ENCODE results near the gene BGN. TPM values are rescaled to one million over a fixed set of nuclear protein-coding genes. Genes with fewer than 3 reads are reported as not detected.

BGN gene
- total RNA-seq, 1 experiment from 2014 or later = 2.0 TPM

DNA sequence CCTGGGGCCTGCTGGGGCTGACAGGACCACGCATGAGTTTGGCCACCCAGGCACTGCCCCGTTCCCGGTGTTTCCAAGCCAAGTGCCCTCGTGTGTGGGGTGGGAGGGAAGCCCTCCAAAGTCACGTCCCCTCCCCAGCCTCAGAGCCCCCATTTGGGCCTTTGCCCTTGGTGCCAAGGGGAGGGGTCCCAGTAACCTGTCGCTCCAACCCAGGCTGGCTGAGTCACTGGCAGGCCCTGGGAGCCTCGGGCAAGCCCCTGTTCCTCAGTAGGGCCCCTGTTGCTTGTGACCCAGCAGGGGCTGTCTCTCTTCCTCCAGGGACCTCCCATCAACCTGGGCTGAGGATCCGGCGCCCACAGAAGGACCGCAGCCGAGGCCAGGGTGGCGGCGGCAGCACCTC lies 13.7 kb upstream of the BGN start:
- DNase-seq (ENCODE audit: extremely low read depth, low read depth) = no peak

- DNase-seq (ENCODE audit: extremely low read depth, low read depth) = no peak
Measured at GRCh38 chrX:153482376-153483015, 12.3 kb upstream of the BGN start.

GRCh38 chrX:153485396-153486080 lies 9.2 kb upstream of the BGN start:
- DNase-seq (ENCODE audit: extremely low read depth, low read depth) = no peak

DNA sequence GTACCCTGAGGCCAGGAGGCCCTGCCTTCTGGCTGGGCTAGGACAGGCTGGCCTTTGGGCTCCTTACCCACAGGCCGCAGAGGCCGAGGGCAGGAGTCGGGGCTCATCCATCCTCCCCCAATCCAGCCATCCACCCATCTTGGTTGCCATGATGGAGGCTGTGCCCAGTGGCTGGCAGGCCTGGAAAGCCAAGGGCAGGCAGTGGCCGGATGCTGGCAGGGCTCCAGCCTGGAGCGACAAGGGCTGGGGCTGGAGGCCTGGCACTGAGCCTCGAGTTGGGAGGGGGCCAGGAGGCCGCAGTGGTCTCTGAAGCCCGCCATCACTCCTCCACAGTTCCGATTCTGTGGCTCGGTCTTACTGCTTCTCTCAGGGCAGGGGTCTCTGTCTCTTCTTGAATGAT lies 8.6 kb upstream of the BGN start:
- no peak for DNase-seq (ENCODE audit: extremely low read depth, low read depth)

DNA sequence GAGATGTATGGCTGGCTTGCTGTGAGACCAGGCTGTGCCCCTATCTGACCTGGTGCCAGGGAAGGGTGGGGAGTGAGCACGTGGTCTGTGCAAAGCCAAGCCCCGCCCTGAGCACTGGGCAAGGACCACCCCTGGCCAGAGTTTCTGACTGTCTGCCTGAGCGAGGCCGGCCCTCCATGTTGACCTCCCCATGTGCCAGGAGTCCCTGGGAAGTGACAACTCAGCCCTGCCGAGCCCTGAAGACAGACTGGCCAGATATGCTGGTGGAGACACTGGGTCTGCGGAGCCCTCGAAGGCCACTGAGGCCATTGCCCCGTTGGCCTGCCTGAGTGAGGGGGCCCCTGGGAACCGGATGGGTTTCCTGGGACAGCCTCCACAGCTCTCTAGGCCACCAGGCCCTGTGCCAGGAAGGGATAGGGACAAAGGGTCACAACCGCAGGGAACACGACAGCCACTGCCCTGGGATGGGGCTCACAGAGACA lies 7.1 kb upstream of the BGN start:
- DNase-seq (ENCODE audit: extremely low read depth, low read depth) = no peak

DNA sequence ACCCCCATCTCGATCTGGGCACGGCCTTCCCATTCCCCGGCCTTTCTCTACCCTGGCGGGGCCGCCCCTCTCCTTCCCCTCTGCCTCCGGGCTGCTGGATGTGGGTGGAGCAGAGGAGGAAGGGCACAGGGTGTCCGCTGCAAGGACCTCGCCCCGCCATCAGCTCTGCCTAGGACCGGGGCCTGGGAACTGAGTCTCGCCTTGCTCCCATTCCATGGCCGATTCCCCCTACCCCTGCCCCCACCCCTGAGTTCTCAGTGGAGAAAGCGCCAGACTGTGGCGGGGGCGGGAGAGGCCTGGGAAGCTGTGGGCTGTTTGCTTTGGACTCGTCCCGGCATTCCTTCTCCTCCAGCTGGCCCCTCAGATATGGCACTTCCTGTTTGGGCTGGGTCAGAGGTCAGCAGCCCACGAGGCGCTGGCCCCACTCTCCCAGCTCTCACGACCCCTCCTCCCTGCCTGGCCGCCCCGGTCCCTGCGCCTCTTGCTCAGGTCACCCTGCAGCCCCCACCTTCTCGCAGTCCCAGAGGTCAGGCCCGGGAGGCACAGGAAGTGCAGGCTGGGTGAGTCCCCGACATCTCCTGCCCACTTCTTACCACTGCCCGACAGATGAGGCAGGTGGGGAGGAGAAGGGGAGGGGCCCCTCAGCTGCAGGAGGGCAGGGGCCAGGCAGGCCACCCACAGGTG lies 6.4 kb upstream of the BGN start:
- DNase-seq (ENCODE audit: extremely low read depth, low read depth) = no peak

GRCh38 chrX:153490217-153490930 lies 4.4 kb upstream of the BGN start:
- DNase-seq (ENCODE audit: extremely low read depth, low read depth) = no peak

GRCh38 chrX:153491351-153491914 lies 3.3 kb upstream of the BGN start:
- DNase-seq (ENCODE audit: extremely low read depth, low read depth) = no peak

DNA sequence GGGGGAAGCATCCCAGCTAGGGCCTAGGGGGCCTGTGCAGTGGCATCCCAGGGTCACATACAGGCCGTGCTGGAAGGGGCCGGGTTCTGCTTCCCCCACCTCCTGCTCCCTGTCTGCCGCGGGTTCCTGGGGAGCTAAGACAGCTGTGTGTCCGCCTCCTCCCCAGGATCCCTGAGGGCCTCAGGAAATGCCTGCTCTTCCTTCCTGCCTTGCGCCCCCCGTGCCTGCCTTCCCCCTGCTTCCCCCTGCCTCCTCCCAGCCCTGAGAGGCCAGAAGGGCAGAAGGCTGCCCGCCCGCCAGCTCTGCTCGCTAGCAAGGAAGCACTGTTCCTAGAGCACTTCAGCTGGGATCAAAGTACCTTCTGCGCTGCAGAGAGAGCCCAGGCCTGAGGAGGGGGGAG lies 2.9 kb upstream of the BGN start:
- DNase-seq (ENCODE audit: extremely low read depth, low read depth) = no peak

GRCh38 chrX:153492543-153492942 lies 2.2 kb upstream of the BGN start:
- DNase-seq (ENCODE audit: extremely low read depth, low read depth) = no peak

DNA sequence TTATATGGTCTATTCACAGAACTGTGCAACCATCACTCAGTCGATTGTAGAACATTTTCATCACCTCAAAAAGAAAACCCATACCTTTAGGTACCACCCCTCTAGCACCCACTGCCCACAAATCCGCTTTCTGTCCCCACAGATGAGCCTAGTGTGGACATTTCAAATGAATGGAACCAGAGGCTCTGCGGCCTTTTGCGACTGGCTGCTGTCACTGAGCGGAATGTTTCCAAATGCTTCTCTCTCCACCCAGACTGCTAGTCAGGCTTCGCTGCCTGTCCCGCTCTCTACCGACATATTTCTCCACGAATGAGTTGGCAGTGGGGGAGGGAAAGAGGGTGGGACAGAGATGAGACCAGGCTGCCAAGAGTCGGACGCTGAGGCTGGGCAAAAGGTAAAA lies 1.7 kb upstream of the BGN start:
- DNase-seq (ENCODE audit: extremely low read depth, low read depth) = no peak

- no peak for DNase-seq (ENCODE audit: extremely low read depth, low read depth)
Measured at GRCh38 chrX:153494061-153494460, 719 bp upstream of the BGN start.

- peak; percentile 12 for DNase-seq (ENCODE audit: extremely low read depth, low read depth)
Measured at GRCh38 chrX:153495362-153495751, 577 bp downstream of the BGN start.

- DNase-seq (ENCODE audit: extremely low read depth, low read depth) = no peak
Measured at GRCh38 chrX:153495903-153496589, 1.3 kb downstream of the BGN start.

DNA sequence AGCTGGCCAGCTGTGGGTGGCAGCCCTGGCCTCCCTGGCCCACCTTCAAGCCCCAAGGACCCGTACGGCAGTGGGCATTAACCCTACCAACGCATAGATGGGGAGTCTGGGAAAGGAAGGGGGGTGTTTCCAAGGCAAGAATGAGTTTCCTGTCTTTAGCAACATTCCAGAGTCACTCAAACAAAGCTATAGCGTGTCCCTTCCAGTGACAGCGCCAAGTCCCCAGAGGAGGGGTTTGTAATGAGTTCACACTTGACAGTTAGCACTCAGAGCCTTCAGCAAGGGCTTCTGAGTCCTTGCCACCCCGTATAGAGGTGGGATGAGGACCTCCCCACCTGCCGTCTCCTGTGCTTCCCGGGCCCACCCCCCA lies 1.8 kb downstream of the BGN start:
- DNase-seq (ENCODE audit: extremely low read depth, low read depth) = no peak

DNA sequence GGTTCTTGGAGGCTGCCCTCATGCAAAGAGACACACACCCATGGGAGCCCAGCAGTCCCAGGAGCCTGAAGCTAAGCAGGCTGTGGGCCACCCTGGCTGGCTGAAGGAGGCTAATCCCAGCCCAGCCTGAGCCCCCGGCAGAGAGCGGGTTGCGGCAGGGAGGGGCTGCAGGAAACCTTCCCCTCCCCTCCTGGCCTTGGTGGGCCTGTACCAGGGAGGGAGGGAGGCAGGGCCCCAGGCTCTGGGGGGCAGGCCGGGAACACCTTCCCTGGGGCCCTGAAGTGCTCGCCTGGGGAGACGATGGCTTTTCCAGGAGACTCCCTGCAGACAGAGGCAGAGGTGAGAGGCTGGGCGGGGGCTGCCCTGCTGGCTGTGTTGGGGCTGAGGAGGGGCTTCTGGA lies 3.7 kb downstream of the BGN start:
- DNase-seq (ENCODE audit: extremely low read depth, low read depth) = no peak

DNA sequence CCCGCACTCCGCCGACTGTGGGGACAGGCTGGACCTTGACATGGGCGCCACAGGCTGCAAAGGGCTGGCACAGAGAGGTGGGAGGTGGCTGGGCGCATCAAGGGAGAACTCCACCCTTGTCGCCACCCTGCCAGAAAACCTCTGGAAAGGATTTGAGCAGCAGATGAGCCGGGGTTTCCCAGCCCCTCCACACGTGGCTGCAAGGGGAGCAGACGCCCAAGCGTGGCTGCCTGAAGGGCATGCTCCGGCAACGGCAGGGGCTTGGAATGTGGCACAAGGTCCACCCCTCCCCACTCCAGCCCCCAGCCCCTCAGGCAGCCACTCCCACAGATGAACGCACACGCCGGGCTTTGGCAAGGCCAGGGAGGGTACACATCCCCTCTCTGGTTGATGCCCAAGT lies 4.6 kb downstream of the BGN start:
- no peak for DNase-seq (ENCODE audit: extremely low read depth, low read depth)

GRCh38 chrX:153499876-153500275 lies 5.1 kb downstream of the BGN start:
- no peak for DNase-seq (ENCODE audit: extremely low read depth, low read depth)

GRCh38 chrX:153500676-153501280 lies 6.0 kb downstream of the BGN start:
- DNase-seq (ENCODE audit: extremely low read depth, low read depth) = no peak

DNA sequence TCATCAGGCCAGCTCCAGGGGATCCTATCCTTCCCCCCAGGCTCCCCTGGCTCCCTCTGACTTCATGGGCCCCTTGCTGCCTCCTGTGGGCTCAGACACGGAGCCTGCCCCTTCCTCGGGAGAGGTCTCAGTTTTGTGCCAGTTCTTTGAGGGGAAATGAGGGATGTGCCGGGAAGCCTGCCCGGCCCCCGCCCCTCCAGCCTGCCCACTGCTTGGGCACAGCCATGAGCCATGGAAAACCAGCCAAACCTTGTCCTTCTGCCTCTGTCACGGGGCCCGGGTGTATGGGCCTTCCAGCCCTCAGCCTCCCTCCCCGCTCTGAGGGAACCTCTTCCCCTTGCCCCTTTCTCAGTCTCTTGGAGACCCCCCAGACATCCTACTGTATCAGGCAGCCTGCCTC lies 6.8 kb downstream of the BGN start:
- DNase-seq (ENCODE audit: extremely low read depth, low read depth) = no peak

All from NCI-H460 (cell line).